Neural crest cell (in vitro differentiated cells): ENCODE measurements around the gene NHSL1. TPM values are rescaled to one million over a fixed set of nuclear protein-coding genes. Genes with fewer than 3 reads are reported as not detected.

Experiments used
- DNase-seq: peaks from one replicate; pipeline ENCODE4 v3.0.0; 2021; ENCODE audit warnings: low read depth, mixed read lengths, low spot score
- H3K27ac Mint-ChIP-seq: one replicate; pipeline ENCODE4 v1.8.0; 2021; ENCODE audit warnings: mild to moderate bottlenecking, mixed read lengths; ENCODE audit not compliant: unreplicated experiment
- H3K27me3 Mint-ChIP-seq: 2 replicates; pipeline ENCODE4 v1.8.0; 2021; ENCODE audit warnings: low read depth, mild to moderate bottlenecking, mixed read lengths
- H3K36me3 Mint-ChIP-seq: 2 replicates; pipeline ENCODE4 v1.8.0; 2021; ENCODE audit warnings: low read depth, mild to moderate bottlenecking, mixed read lengths
- H3K4me1 Mint-ChIP-seq: 2 replicates; pipeline ENCODE4 v1.8.0; 2021; ENCODE audit warnings: mixed read lengths
- H3K4me3 Mint-ChIP-seq: one replicate; pipeline ENCODE4 v1.8.0; 2021; ENCODE audit warnings: mild to moderate bottlenecking, mixed read lengths
- H3K9me3 Mint-ChIP-seq: 2 replicates; pipeline ENCODE4 v1.8.0; 2021; ENCODE audit warnings: mixed read lengths
- total RNA-seq: library from RNA; stranded (reverse); gene quantifications from 2 replicates; pipeline ENCODE4 v1.2.1, GENCODE V29; 2021
- TF ChIP-seq, protein P1 (sequence below): fragments of 200-600 bp; sonication (generic); conservative IDR thresholded peaks from 2 replicates; pipeline ENCODE4 v1.5.0; 2021; ENCODE audit warnings: antibody characterized with exemption, mild to moderate bottlenecking

NHSL1 gene
- total RNA-seq, 1 donor from 2014 or later: 54.7 TPM

DNA sequence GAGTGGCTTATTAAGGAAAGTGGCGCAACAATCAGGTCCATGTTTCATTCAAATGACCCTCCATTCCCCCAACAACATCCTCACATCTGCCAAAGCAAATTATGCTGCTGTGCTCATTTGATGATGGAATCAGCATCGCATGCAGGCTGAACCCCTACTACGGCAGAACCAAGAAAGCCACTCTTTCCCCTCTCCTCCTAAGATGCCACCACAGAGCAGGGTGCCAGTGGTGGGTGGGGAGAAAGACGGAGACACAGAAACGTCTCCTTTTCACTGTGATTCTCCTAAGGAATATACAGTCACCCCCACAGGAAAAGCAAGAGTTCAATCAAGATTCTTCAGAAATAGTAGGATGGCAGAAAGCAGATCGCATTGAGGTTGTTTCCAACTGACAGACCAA is 78.2 kb downstream of the NHSL1 start:
- Mint-ChIP-seq H3K27ac (no peak overlapping the region), H3K36me3 (peaks cover 50% of the 10 kb centered on the region), H3K4me1 (no peaks in the 10 kb centered on the region), H3K9me3 (peaks cover 4% of the 10 kb centered on the region), H3K27me3 (no peaks in the 10 kb centered on the region), H3K4me3 (no peak overlapping the region)
- TF ChIP-seq, protein P1, sequence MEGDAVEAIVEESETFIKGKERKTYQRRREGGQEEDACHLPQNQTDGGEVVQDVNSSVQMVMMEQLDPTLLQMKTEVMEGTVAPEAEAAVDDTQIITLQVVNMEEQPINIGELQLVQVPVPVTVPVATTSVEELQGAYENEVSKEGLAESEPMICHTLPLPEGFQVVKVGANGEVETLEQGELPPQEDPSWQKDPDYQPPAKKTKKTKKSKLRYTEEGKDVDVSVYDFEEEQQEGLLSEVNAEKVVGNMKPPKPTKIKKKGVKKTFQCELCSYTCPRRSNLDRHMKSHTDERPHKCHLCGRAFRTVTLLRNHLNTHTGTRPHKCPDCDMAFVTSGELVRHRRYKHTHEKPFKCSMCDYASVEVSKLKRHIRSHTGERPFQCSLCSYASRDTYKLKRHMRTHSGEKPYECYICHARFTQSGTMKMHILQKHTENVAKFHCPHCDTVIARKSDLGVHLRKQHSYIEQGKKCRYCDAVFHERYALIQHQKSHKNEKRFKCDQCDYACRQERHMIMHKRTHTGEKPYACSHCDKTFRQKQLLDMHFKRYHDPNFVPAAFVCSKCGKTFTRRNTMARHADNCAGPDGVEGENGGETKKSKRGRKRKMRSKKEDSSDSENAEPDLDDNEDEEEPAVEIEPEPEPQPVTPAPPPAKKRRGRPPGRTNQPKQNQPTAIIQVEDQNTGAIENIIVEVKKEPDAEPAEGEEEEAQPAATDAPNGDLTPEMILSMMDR: no peak
- no peak for DNase-seq

DNA sequence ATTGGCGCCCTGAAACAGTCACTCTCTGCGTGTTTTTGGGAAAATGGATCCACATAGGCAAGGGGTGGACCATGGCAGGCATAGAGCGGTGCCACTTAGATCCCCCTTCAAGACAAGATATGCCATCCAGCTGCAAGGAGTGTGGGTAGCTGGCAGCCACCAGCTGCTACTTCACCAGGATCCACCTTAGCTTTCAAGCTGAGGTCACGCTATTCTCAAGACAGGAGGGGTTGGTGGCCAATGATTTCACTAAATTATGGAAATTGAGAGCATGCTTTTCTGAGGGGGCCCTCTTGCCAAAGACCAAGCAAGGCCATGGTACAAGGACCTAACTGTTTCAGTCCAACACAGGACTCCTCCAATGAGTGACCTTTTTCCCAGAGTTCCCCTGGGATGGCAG is 78.9 kb downstream of the NHSL1 start:
- Mint-ChIP-seq H3K4me3 (no peak overlapping the region), H3K4me1 (no peaks in the 10 kb centered on the region), H3K36me3 (peaks cover 50% of the 10 kb centered on the region), H3K27me3 (no peaks in the 10 kb centered on the region), H3K27ac (no peak overlapping the region), H3K9me3 (peaks cover 4% of the 10 kb centered on the region)
- no peak for DNase-seq
- TF ChIP-seq, protein P1: no peak

DNA sequence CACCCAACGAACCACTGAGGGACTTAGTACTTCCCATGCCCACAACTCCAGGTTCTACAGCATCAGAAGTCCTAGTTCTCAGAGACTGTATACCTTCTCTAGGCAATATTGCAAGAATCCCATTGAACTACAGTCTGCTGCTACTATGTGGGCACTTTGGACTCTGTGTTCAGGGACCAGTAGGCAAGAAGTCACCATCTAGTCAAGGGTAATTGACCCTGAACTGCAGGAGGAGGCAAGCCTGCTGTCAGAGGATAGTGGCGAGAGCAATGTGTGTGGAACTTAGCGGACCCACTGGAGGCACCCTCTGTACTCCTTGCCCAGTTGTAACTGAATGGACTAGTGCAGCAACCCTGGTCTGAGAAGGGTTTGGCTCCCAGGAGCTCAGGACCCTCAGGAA is 79.5 kb downstream of the NHSL1 start:
- DNase-seq: no peak
- no peak overlapping the region for H3K27ac Mint-ChIP-seq
- no peaks in the 10 kb centered on the region for H3K4me1 Mint-ChIP-seq
- peaks cover 4% of the 10 kb centered on the region for H3K9me3 Mint-ChIP-seq
- H3K36me3 Mint-ChIP-seq: peaks cover 53% of the 10 kb centered on the region
- TF ChIP-seq, protein P1: no peak
- no peaks in the 10 kb centered on the region for H3K27me3 Mint-ChIP-seq
- H3K4me3 Mint-ChIP-seq: no peak overlapping the region

DNA sequence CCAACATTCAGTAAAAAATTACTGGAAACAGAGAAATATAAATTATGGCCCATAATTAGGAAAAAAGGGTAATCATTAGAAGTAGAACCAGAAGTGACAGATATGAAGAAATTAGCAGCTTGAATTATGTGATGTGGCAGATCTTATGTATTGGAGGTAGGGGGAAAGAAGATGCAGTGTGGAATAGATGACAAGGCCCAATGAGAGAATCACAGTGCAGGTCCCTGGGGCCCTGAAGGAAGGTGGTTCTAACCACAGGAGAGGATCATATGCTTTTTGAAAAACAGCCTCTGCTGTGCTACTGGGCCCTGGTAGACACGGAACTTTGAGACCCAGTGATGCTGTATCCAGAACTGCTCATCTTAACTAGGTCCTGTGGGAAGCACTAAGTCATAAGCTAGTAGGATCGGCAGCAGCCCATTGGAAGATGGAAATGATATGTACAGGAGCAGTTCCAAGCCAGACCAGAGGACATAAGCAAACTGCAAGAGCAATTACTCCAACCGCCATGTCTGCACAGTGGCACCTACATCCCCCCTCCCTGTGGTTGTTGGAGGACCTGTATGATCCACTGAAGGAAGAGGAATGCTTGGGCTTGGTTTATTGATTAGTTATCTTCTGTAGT is 81.1 kb downstream of the NHSL1 start:
- H3K4me1 Mint-ChIP-seq: peaks cover 8% of the 10 kb centered on the region
- peaks cover 58% of the 10 kb centered on the region for H3K36me3 Mint-ChIP-seq
- no peak overlapping the region for H3K4me3 Mint-ChIP-seq
- H3K27ac Mint-ChIP-seq: no peak overlapping the region
- DNase-seq: no peak
- peaks cover 4% of the 10 kb centered on the region for H3K9me3 Mint-ChIP-seq
- no peaks in the 10 kb centered on the region for H3K27me3 Mint-ChIP-seq
- TF ChIP-seq, protein P1: no peak

DNA sequence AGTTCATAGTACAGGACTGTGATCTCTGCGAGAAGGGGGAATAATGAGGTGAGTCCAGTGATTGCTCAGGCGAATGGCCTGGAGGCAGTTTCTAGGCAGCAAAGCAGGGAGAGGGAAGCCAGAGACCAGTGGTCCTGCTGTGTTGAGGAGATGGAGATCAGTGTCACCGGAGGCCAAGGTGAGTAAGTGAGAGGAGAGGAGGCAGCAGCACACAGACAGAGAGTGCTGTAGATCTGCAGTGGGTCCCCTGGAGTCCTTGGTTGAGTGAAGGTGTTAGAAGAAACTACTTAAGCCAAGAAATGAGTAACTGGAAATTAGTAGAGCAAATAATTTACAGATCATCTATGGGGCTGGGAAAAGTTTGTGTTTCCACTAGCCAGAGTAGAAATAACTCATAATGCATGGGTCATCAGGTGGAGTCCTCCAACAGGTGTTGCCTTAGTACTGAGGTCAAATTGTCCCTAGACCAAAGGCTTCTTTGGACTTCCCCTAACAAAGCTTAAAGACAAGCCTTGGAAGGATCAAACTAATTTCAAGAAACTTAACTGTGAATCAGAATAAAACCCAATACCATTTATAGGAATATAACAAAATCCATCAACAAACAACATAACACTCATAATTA is 81.7 kb downstream of the NHSL1 start:
- DNase-seq: no peak
- Mint-ChIP-seq H3K4me3 (no peak overlapping the region), H3K9me3 (peaks cover 4% of the 10 kb centered on the region), H3K27me3 (no peaks in the 10 kb centered on the region), H3K36me3 (peaks cover 56% of the 10 kb centered on the region), H3K27ac (no peak overlapping the region), H3K4me1 (peaks cover 8% of the 10 kb centered on the region)
- TF ChIP-seq, protein P1: no peak
